Measurements from ENCODE around the gene ST7. TPM values are rescaled to one million over a fixed set of nuclear protein-coding genes. Genes with fewer than 3 reads are reported as not detected.

The ST7 gene
- total RNA-seq, 1 experiment from 2014 or later, result 12.9 TPM

DNA sequence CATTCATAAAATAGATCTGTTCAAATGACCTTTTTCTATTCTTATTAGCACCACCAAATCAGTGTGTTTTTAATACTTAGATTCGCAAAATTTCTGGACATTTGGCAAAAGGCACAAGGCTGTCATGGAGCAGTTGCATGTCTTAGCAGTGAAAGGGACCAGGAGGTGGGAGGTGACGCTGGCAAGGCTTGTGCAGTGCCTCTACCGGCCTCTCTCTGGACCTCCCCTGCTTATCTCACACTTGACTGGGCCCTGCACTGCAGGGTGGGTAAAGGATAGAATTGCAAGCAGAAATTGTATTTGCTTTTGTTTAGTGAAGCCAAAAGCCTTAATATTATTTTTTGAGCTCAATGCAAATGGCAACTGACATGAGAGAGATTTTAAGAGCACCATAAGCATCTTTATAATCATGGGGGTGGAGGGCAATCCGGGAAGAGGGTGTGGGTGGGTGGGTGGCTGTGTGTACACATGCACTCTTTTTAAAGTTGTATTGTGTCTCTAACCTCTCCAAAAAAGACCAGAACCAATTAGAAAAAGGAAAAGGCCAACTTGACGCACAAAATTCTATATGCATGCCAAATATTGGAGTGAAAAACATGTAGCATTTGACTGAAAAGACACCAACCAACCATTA lies 263.3 kb downstream of the ST7 start:
- Mint-ChIP-seq H3K36me3 (ENCODE audit: insufficient read depth in 1 of 3, low read depth in 3 of 3) (no peaks in the 10 kb centered on the region), H3K9me3 (no peaks in the 10 kb centered on the region), H3K4me3 (no peak overlapping the region), H3K4me1 (no peaks in the 10 kb centered on the region), H3K27me3 (ENCODE audit: low read depth) (no peaks in the 10 kb centered on the region), H3K27ac (no peak overlapping the region)
- H4K8ac ChIP-seq (replicated peaks; ENCODE audit: insufficient read length, low read depth, low read length), result no peak overlapping the region
- no peaks in the 10 kb centered on the region for H3K27me3 ChIP-seq (ENCODE audit: insufficient read depth, low read length)
- no peaks in the 10 kb centered on the region for H3K4me1 ChIP-seq (ENCODE audit: insufficient read depth, low read length)
- H4K20me1 ChIP-seq (ENCODE audit: control insufficient read depth, insufficient read depth, insufficient read length), result no peaks in the 10 kb centered on the region
- no peaks in the 10 kb centered on the region for H3K79me2 ChIP-seq (ENCODE audit: insufficient read depth, low read length)
- H3K23ac ChIP-seq (ENCODE audit: insufficient read length, low read depth, low read length), result no peak overlapping the region
- no peak overlapping the region for H3K4ac ChIP-seq (ENCODE audit: low read depth, low read length)
- no peak for DNase-seq
- H2AFZ ChIP-seq (ENCODE audit: low read length), result no peak overlapping the region
- H2BK5ac ChIP-seq (ENCODE audit: insufficient read length, low read length), result no peak overlapping the region
- H4K91ac ChIP-seq (ENCODE audit: insufficient read length, low read depth, low read length), result no peak overlapping the region
- no peak overlapping the region for H3T11ph ChIP-seq (ENCODE audit: low read length)
- H2BK12ac ChIP-seq (ENCODE audit: insufficient read length, low read depth, low read length), result no peak overlapping the region
- no CpG with 5 or more reads among the region's 5 CpGs for WGBS (ENCODE audit: extremely low coverage, insufficient read length, low lambda C conversion rate)
- H3K9ac ChIP-seq (ENCODE audit: extremely low read depth, insufficient read length, low read length), result no peak overlapping the region
- no peak overlapping the region for H2AK5ac ChIP-seq (ENCODE audit: insufficient read length, low read length)
- TF ChIP-seq, protein P1, sequence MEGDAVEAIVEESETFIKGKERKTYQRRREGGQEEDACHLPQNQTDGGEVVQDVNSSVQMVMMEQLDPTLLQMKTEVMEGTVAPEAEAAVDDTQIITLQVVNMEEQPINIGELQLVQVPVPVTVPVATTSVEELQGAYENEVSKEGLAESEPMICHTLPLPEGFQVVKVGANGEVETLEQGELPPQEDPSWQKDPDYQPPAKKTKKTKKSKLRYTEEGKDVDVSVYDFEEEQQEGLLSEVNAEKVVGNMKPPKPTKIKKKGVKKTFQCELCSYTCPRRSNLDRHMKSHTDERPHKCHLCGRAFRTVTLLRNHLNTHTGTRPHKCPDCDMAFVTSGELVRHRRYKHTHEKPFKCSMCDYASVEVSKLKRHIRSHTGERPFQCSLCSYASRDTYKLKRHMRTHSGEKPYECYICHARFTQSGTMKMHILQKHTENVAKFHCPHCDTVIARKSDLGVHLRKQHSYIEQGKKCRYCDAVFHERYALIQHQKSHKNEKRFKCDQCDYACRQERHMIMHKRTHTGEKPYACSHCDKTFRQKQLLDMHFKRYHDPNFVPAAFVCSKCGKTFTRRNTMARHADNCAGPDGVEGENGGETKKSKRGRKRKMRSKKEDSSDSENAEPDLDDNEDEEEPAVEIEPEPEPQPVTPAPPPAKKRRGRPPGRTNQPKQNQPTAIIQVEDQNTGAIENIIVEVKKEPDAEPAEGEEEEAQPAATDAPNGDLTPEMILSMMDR (conservative IDR thresholded peaks at IDR 0.05), result no peak
- H3K56ac ChIP-seq (ENCODE audit: insufficient read length, low read depth, low read length), result no peak overlapping the region
- no peak overlapping the region for H3K4me2 ChIP-seq (ENCODE audit: insufficient read depth, insufficient read length, low read length)
- no peak overlapping the region for H3K14ac ChIP-seq (ENCODE audit: insufficient read depth, low read length)
- H2BK120ac ChIP-seq (ENCODE audit: low read depth, low read length, poor library complexity, severe bottlenecking), result no peak overlapping the region
- H3K9me3 ChIP-seq (ENCODE audit: control insufficient read depth, low read depth, low read length), result no peaks in the 10 kb centered on the region
- no peak overlapping the region for H2BK20ac ChIP-seq (ENCODE audit: low read depth, low read length, poor library complexity, severe bottlenecking)
- no peak overlapping the region for H4K5ac ChIP-seq (ENCODE audit: insufficient read length, low read depth, low read length)
- H3K18ac ChIP-seq (ENCODE audit: insufficient read length, low read depth, low read length), result no peak overlapping the region
- no peak overlapping the region for H3K27ac ChIP-seq (ENCODE audit: insufficient read length, low read depth, low read length)
- H3K79me1 ChIP-seq (ENCODE audit: insufficient read depth, low read depth, low read length, poor library complexity, severe bottlenecking), result no peaks in the 10 kb centered on the region
- no peaks in the 10 kb centered on the region for H3K23me2 ChIP-seq (ENCODE audit: insufficient read length, low read depth, low read length, poor library complexity, severe bottlenecking)
- no peak overlapping the region for H2BK15ac ChIP-seq (ENCODE audit: low read depth, low read length)
